Stomach (tissue), 4 donors: Measurements from ENCODE around the gene NISCH.

Source experiments
- EP300 ChIP-seq: sonication (generic); formaldehyde crosslinking; IDR thresholded peaks from one replicate; pipeline ENCODE4 v1.6.1; 2017; ENCODE audit warnings: antibody characterized with exemption
- POLR2A ChIP-seq, 4 donors: fragments of 450-650 bp; IDR thresholded peaks; one replicate each; pipeline ENCODE4 v1.6.1; 2016; ENCODE audit warnings: antibody characterized with exemption in 4 of 4, control low read depth in 2 of 4, mild to moderate bottlenecking in 1 of 4, moderate library complexity in 1 of 4
- POLR2AphosphoS5 ChIP-seq, 3 donors: sonication (generic); formaldehyde crosslinking; IDR thresholded peaks; one replicate each; pipeline ENCODE4 v1.6.1; 2016; ENCODE audit warnings: antibody characterized with exemption in 3 of 3
- TF ChIP-seq, protein P1 (sequence below), 7 experiments: fragments of 450-650 bp in 4 of 7; fragments of 200-600 bp in 3 of 7; sonication (generic) in 3 of 7; IDR thresholded peaks; one replicate each; pipeline ENCODE4 v1.5.1; 2016 to 2019; ENCODE audit warnings: antibody characterized with exemption in 7 of 7, control low read depth in 2 of 7, mild to moderate bottlenecking in 1 of 7

DNA sequence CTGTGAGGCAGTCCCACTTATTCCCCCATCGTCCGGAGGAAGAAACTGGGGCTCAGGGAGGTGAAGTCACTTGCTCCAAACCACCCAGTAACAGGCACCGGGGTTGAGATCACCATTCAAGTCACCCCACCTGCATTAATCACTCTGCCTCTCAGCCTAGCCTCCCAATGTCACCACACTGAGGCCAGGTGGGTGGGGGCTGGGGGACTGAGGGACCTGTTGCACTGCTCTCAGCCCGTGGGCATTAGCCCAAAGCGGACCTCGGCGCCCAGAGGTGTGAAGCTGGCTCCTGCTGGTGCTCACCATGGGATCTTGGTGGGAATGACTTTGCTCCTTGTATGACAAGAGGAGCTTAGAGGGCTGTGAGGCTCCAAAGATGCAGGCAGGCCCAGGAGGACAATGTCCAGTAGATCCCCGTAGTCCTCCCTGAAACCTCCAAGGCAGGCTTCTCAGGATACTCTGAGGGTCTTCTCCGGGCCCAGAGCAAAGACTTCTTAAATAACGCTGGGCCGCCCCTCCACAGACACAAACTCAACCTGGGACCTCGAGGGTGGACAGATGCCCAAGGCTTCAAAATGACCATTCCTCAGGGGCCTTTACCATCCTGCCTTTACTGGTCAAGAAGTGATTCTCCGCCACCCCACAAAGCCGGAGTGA lies 76.6 kb downstream of the NISCH start:
- TF ChIP-seq, protein P1, sequence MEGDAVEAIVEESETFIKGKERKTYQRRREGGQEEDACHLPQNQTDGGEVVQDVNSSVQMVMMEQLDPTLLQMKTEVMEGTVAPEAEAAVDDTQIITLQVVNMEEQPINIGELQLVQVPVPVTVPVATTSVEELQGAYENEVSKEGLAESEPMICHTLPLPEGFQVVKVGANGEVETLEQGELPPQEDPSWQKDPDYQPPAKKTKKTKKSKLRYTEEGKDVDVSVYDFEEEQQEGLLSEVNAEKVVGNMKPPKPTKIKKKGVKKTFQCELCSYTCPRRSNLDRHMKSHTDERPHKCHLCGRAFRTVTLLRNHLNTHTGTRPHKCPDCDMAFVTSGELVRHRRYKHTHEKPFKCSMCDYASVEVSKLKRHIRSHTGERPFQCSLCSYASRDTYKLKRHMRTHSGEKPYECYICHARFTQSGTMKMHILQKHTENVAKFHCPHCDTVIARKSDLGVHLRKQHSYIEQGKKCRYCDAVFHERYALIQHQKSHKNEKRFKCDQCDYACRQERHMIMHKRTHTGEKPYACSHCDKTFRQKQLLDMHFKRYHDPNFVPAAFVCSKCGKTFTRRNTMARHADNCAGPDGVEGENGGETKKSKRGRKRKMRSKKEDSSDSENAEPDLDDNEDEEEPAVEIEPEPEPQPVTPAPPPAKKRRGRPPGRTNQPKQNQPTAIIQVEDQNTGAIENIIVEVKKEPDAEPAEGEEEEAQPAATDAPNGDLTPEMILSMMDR (IDR thresholded peaks at IDR 0.05) = no peak
- TF ChIP-seq POLR2AphosphoS5 (IDR thresholded peaks at IDR 0.05) = no peak
- TF ChIP-seq POLR2A (IDR thresholded peaks at IDR 0.05) = no peak
- TF ChIP-seq EP300 = no peak
